ENCODE measurements around the gene IVD. TPM values are rescaled to one million over a fixed set of nuclear protein-coding genes. Genes with fewer than 3 reads are reported as not detected.

The IVD gene
- total and polyA plus RNA-seq, 2 experiments from 2014 or later = 96.1 to 114 TPM

DNA sequence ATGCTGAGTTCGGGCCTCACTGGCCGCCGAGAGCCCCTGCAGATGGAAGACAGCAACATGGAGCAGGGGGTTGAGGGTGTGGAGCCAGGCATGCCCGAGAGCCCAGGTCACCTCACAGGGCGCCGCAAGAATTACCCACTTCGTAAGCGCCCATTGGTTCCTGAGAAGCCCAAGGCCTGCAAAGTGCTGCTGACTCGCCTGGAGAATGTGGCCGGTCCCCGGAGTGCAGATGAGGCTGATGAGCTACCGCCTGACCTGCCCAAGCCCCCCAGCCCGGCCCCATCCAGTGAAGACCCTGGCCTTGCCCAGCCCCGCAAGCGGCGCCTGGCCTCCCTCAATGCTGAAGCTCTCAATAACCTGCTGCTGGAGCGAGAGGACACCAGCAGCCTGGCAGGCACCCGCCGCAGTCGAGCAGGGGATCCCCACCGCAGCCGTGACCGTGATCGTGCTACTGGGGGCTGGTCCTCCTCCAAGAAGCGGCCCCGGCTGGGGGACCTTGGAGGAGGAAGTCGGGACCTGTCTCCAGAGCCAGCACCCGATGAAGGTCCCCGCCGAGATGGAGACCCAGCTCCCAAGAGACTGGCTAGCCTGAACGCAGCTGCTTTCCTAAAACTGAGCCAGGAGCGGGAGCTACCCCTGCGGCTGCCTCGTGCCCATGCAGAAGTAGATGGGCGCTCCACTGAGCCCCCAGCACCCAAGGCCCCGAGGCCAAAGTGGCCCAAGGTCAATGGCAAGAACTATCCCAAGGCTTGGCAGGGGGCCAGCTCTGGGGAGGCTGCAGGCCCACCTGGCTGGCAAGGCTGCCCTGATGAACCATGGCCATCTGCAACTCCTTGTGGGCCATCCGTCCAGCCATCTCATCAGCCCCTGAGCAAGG is 53.1 kb downstream of the IVD start:
- Histone ChIP-seq H3K27ac (no peak overlapping the region), H3K27me3 (no peaks in the 10 kb centered on the region), H3K9me3 (ENCODE audit: low read depth) (no peaks in the 10 kb centered on the region), H3K4me1 (ENCODE audit: low read depth) (peaks cover 8% of the 10 kb centered on the region), H3K36me3 (peaks cover 4% of the 10 kb centered on the region), H3K4me3 (no peak overlapping the region)
- TF ChIP-seq, protein P1, sequence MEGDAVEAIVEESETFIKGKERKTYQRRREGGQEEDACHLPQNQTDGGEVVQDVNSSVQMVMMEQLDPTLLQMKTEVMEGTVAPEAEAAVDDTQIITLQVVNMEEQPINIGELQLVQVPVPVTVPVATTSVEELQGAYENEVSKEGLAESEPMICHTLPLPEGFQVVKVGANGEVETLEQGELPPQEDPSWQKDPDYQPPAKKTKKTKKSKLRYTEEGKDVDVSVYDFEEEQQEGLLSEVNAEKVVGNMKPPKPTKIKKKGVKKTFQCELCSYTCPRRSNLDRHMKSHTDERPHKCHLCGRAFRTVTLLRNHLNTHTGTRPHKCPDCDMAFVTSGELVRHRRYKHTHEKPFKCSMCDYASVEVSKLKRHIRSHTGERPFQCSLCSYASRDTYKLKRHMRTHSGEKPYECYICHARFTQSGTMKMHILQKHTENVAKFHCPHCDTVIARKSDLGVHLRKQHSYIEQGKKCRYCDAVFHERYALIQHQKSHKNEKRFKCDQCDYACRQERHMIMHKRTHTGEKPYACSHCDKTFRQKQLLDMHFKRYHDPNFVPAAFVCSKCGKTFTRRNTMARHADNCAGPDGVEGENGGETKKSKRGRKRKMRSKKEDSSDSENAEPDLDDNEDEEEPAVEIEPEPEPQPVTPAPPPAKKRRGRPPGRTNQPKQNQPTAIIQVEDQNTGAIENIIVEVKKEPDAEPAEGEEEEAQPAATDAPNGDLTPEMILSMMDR (IDR thresholded peaks at IDR 0.05; ENCODE audit: low read depth, low read length) = no peak
- DNase-seq (ENCODE audit: low read depth in 1 of 2, low spot score in 1 of 2) = no peak

DNA sequence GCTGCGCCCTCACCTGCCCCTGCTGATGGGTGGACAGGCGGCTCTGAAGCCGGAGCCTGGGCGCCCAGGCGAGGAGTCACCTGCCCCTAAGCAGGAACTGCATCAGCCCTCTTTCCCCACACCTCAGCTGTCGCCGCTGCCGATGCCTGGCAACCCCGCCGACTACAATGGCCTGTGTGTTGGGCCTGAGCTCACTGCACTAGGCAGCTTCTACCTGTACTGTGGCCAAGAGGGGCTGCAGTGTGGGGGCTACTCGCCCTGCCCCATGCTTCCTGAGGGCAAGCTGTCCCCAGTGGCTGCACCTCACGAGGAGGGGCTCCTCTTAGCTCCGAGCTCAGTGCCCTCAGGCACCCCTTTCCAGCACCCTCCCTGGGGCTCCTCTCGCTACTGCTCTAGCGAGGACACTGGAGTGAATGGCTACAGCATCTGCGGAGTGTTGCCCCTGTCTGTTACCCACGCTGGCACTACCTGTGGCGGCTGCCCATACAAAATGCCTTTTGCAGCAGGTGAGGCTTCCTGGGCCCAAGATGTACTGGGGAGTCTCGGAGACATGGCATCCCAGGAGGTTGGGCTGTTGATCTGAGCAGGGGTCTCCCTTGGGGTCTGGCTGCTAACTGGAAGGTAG is 53.9 kb downstream of the IVD start:
- Histone ChIP-seq H3K36me3 (peaks cover 11% of the 10 kb centered on the region), H3K4me3 (no peak overlapping the region), H3K4me1 (ENCODE audit: low read depth) (peaks cover 7% of the 10 kb centered on the region), H3K27me3 (no peaks in the 10 kb centered on the region), H3K9me3 (ENCODE audit: low read depth) (no peaks in the 10 kb centered on the region), H3K27ac (no peak overlapping the region)
- TF ChIP-seq, protein P1 (IDR thresholded peaks at IDR 0.05; ENCODE audit: low read depth, low read length) = no peak
- no peak for DNase-seq (ENCODE audit: low read depth in 1 of 2, low spot score in 1 of 2)

DNA sequence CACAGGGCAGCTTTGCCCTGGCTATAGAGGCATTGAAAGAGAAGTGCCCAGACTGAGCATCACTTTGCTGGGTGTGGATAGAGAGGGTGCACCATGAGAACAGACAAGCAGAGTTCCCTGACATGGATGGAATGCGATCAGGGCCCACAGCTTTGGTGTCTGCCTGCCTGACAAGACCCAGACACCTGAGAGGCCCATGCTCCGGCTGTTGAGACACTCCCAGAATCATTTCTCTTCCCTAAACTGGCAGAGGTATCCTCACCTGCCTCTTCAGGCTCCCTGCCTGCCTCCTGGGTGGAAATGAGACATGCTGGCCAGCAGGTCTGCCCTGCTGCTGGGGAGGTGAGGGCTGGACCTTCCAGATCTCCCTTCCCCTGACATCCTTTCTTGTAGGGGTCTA is 54.8 kb downstream of the IVD start:
- Histone ChIP-seq H3K36me3 (peaks cover 19% of the 10 kb centered on the region), H3K27me3 (no peaks in the 10 kb centered on the region), H3K4me1 (ENCODE audit: low read depth) (no peaks in the 10 kb centered on the region), H3K27ac (no peak overlapping the region), H3K9me3 (ENCODE audit: low read depth) (no peaks in the 10 kb centered on the region), H3K4me3 (no peak overlapping the region)
- TF ChIP-seq, protein P1 (IDR thresholded peaks at IDR 0.05; ENCODE audit: low read depth, low read length) = no peak
- no peak for DNase-seq (ENCODE audit: low read depth in 1 of 2, low spot score in 1 of 2)

DNA sequence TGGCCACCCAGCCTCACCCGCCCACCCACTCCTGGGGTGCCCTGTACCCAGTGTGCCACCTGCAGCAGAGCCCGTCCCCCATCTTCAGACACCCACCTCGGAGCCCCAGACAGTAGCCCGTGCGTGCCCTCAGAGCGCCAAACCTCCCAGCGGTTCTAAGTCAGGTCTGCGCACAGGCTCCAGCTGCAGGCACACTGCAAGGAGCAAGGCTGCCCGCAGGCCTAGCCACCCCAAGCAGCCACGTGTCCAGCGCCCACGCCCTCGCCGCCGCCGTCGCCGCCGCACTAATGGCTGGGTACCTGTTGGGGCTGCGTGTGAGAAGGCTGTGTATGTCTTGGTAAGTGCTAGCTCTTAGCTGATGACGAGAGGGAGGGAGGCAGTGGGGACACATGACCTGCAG is 56.4 kb downstream of the IVD start:
- Histone ChIP-seq H3K27ac (no peak overlapping the region), H3K4me1 (ENCODE audit: low read depth) (no peaks in the 10 kb centered on the region), H3K36me3 (peaks cover 28% of the 10 kb centered on the region), H3K9me3 (ENCODE audit: low read depth) (no peaks in the 10 kb centered on the region), H3K4me3 (no peak overlapping the region), H3K27me3 (no peaks in the 10 kb centered on the region)
- TF ChIP-seq, protein P1 (IDR thresholded peaks at IDR 0.05; ENCODE audit: low read depth, low read length) = no peak
- no peak for DNase-seq (ENCODE audit: low read depth in 1 of 2, low spot score in 1 of 2)

DNA sequence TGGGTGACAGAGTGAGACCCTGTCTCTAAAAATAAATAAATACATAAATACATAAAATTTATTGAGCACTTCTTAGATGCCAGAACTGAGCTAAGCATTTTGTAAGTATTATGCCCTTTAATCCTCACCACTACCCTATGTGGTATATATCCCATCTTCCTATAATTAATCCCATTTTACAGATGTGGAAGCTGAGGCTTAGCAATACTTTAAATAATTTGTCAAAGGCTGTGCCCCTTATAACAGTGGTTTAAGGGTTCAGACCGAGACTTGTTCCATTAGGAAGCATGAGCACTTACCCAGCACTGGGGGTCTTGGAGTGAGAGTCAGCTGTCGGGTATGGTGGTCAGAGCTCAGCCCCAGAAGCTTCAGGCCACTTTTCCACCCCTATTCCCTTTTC is 57.7 kb downstream of the IVD start:
- Histone ChIP-seq H3K4me1 (ENCODE audit: low read depth) (no peaks in the 10 kb centered on the region), H3K27ac (no peak overlapping the region), H3K27me3 (no peaks in the 10 kb centered on the region), H3K4me3 (no peak overlapping the region), H3K36me3 (peaks cover 28% of the 10 kb centered on the region), H3K9me3 (ENCODE audit: low read depth) (no peaks in the 10 kb centered on the region)
- no peak for DNase-seq (ENCODE audit: low read depth in 1 of 2, low spot score in 1 of 2)
- TF ChIP-seq, protein P1 (IDR thresholded peaks at IDR 0.05; ENCODE audit: low read depth, low read length) = no peak

All from cardiac muscle cell (in vitro differentiated cells and primary cell).